Omental fat pad (tissue), 4 donors: ENCODE measurements around the gene INHBC. TPM values are rescaled to one million over a fixed set of nuclear protein-coding genes. Genes with fewer than 3 reads are reported as not detected.

Experiments
- ATAC-seq: fragments of 150-250 bp; one replicate; pipeline ENCODE4 v1.9.1; 2016; ENCODE audit warnings: mild to moderate bottlenecking, moderate library complexity; ENCODE audit not compliant: low FRiP score
- DNase-seq: peaks from one replicate; pipeline ENCODE4 v3.0.0-alpha.2; 2019; ENCODE audit warnings: low spot score
- total RNA-seq, 4 donors: library from RNA; depleted of rRNA; stranded (reverse); fragments of >200 nt; gene quantifications; one replicate each; pipeline ENCODE4 v1.1.0, GENCODE V29; 2016
- TF ChIP-seq, protein P1 (sequence below), 3 donors: fragments of 450-650 bp; IDR thresholded peaks; one replicate each; pipeline ENCODE4 v1.5.1; 2016 to 2017; ENCODE audit warnings: antibody characterized with exemption in 3 of 3, mild to moderate bottlenecking in 3 of 3, moderate library complexity in 2 of 3

Gene INHBC
- total RNA-seq, 4 donors from 2014 or later = not detected

DNA sequence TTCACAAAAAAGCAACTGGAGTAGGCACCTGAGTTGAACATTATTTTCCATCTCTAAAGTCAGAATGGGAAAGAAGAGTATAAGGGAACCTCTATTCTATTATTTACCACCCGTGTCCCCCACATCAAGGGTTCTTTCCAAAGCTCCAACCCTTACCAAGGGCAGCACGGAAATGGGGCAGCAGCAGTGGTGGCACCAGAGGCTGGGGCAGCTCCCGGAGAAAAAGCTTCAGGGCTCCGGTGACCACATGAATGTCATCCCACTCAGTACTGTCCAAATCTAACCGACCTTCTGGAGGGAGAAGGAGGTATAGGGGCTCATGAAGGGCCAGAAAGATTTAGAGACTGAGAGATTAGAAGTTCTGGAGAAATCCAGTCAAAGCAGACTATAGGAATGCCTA, 39.3 kb downstream of the INHBC start:
- ATAC-seq (no peak), DNase-seq (no peak)
- TF ChIP-seq, protein P1, sequence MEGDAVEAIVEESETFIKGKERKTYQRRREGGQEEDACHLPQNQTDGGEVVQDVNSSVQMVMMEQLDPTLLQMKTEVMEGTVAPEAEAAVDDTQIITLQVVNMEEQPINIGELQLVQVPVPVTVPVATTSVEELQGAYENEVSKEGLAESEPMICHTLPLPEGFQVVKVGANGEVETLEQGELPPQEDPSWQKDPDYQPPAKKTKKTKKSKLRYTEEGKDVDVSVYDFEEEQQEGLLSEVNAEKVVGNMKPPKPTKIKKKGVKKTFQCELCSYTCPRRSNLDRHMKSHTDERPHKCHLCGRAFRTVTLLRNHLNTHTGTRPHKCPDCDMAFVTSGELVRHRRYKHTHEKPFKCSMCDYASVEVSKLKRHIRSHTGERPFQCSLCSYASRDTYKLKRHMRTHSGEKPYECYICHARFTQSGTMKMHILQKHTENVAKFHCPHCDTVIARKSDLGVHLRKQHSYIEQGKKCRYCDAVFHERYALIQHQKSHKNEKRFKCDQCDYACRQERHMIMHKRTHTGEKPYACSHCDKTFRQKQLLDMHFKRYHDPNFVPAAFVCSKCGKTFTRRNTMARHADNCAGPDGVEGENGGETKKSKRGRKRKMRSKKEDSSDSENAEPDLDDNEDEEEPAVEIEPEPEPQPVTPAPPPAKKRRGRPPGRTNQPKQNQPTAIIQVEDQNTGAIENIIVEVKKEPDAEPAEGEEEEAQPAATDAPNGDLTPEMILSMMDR (IDR thresholded peaks at IDR 0.05) = no peak

DNA sequence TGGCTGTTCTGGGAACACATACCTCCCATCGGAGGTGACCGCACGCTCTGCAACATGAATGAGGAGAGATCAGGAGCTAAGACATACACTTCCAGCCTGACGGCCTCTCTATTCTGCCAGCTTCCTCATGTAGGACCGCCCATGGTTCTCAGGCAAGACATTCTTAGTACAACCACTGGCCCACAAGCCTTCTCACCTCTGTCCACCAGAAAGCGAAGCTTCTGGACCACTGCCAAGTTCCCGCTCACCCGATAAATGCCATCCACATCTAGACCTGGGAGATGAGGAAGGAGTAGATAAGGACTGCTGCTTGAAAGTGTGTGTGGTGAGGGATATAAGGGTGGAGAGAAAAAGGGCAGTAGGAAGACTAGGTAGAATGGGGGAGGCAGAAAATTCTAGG, 39.8 kb downstream of the INHBC start:
- TF ChIP-seq, protein P1 (IDR thresholded peaks at IDR 0.05) = no peak
- DNase-seq (no peak), ATAC-seq (no peak)

DNA sequence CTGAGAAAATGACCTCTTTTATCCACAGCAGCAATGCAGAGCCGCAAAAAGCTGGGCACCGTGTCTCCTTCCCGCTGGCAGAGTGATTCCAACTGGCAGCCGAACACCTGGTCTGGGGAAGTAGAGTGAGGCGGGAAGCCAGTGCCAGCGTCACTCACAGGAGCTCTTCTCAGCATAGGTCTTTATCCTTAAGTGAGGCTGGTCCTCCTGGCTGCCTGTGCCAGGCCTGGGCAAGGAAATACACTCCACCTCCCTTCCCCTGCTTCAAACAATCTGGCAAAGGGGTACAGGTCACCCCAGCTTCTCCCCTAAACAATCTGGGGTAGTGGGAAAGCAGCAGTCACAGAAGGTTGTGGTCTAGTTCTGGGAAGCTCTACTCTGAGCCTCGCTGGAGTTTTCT, 40.3 kb downstream of the INHBC start:
- TF ChIP-seq, protein P1 (IDR thresholded peaks at IDR 0.05) = no peak
- no peak for ATAC-seq
- DNase-seq = no peak

DNA sequence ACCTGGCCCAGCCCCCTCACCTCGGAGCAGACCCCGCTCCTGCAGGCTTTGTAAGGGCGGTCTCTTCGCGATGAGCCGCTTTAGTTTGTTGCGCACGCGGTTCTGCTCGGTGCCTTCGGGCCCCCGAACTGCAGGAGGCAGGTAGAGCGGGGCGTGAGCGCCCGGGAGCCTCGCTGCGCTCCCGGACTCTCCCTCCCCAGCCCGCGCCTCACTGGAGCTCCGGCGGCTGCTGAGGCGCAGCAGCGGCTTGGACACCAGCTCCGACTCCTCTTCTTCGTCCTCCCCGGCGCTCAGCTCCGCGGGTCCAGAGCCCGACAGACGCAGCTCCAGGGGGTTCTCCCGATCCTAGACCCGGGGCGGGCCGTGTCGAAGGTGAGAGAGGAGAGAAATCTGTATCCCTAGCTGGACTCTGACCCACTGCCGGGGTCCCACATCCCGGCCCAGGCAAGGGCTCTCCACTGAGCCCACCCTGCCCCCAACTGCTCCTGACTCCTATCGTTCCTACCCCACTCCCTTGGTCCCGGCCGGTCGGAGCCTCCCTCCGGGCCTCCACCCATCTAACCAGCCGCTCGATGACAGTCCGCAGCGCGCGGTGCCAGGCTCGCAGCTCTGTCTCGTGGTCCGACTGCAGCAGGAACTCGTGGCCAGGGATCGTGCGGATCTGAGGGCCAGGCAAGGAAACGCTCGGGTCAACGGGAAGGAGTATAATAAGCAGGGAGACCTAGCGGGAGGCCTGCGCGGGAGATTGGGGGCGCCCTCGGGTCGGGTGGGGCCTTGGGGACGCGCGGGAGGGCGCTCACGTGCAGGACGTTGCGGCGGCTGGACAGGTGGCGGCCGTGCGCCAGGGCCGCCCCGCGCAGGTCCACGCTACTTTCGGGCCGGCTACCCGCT, 40.9 kb downstream of the INHBC start:
- ATAC-seq (no peak), DNase-seq (no peak)
- TF ChIP-seq, protein P1 (IDR thresholded peaks at IDR 0.05) = no peak

DNA sequence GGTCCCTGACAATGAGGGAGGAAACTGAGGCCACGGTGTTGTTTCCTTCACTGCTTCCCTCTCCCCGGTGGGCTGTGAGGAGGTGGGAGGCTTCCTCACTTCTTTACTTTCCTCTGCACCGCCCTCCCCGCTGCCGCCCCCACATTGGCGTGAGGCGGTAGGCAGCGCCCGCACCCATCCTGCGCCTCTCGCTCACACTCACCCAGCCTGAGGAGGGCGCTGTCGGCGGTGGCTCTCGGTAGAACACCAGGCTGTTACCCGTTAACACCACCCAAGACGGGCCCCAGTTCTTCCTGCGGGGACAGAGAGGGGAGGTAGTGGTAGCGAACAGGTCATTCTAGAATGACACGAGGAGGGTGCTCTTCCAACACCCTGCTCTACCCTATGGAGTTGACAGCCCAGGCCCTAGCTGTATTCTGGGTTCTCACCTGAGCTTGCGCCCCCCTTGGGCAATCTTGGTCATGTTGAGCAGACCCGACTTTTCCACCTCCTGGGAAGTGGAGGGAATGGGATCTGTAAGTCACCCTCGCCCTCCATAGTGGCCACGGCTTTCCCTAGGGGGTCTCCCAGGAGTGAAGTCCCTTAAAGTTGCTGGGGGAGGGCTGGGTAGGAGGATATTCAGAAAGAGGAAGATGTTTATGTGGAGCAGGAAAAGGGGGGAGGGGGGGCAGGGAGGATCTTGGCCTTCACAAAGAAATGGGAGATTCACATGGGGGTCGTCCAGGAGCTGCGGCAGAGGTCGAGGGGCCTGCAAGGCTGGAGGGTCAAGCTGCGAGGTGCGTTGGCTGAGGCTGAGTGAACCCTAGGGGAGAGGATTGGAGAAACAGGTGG, 41.8 kb downstream of the INHBC start:
- TF ChIP-seq, protein P1 (IDR thresholded peaks at IDR 0.05) = no peak
- DNase-seq (no peak), ATAC-seq (no peak)

DNA sequence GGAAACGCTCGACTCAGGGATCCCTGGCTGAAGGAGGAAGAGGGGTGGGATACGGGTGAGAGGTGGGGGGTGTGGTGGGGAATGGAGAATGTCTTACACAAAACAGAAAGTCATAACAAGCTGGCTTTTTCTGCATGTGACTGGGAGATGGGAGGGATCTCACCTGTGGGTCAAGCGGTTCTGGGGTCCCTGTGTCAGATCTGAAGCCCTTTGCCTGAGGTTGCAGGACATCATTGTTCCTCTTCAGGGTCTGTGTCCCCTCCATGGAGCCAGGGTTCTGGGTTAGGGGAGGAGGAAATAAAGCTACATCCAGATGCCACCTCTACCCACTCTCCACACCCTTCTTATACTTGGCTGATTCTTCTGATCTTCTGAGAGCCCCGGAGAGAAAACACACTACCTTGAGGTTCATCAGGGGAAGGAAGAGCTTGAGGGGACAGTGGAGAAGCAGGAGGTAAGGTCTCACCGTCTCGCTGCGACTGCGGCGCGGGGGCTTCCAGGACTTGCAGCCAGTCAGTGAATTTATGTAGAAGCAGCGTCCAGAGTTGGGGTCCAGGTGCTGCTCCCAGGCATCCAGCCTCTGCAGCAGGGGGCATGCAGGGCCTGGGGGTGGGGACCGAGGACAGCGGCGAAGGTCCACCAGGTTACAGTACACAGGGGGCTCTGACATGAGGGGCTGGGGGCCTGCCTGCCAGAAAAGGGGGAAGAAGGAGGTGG, 42.6 kb downstream of the INHBC start:
- ATAC-seq = no peak
- TF ChIP-seq, protein P1 (IDR thresholded peaks at IDR 0.05) = no peak
- no peak for DNase-seq
